ENCODE data around the gene TMEM147.
A peak's percentile ranks its signal among the peaks of the same experiment; 100 is the strongest.

Gene TMEM147

GRCh38 chr19:35521124-35521743, 24.2 kb upstream of the TMEM147 start:
- DNase-seq = no peak

- DNase-seq = no peak
These were observed 22.6 kb upstream of the TMEM147 start for GRCh38 chr19:35522745-35523327.

GRCh38 chr19:35524181-35524837, 21.1 kb upstream of the TMEM147 start:
- no peak for DNase-seq

- no peak for DNase-seq
These were observed 19.6 kb upstream of the TMEM147 start for GRCh38 chr19:35525873-35526272.

GRCh38 chr19:35528218-35529038, 17.0 kb upstream of the TMEM147 start, which contains the start of gene SBSN:
TSS of gene SBSN (minus strand) at chr19:35528311. CDS start at chr19:35528281, 30 bp downstream.
- no peak for DNase-seq

- DNase-seq = no peak
These were observed 15.9 kb upstream of the TMEM147 start for GRCh38 chr19:35529241-35530218.

- no peak for DNase-seq
These were observed 14.1 kb upstream of the TMEM147 start for GRCh38 chr19:35531291-35531690.

GRCh38 chr19:35533201-35533821, 12.1 kb upstream of the TMEM147 start, which contains the start of gene GAPDHS:
TSS of gene GAPDHS (plus strand) at chr19:35533456. CDS start at chr19:35533528, 72 bp downstream.
- no peak for DNase-seq

- peak; percentile 9 for DNase-seq
These were observed 11.5 kb upstream of the TMEM147 start for GRCh38 chr19:35533822-35534392.

GRCh38 chr19:35534803-35535480, 10.5 kb upstream of the TMEM147 start:
- DNase-seq = no peak

GRCh38 chr19:35539314-35539713, 6.1 kb upstream of the TMEM147 start:
- DNase-seq = no peak

- DNase-seq = no peak
These were observed 5.6 kb upstream of the TMEM147 start for GRCh38 chr19:35539850-35540249.

GRCh38 chr19:35540356-35540927, 5.0 kb upstream of the TMEM147 start:
- DNase-seq = no peak

GRCh38 chr19:35542209-35542608, 3.2 kb upstream of the TMEM147 start:
- no peak for DNase-seq

GRCh38 chr19:35543280-35544109, 1.9 kb upstream of the TMEM147 start:
- DNase-seq = no peak

GRCh38 chr19:35544110-35544802, 1.2 kb upstream of the TMEM147 start:
- DNase-seq = no peak

- peak; percentile 84 for DNase-seq
These were observed 492 bp downstream of the TMEM147 start for GRCh38 chr19:35545855-35546381.

- no peak for DNase-seq
These were observed 1.1 kb downstream of the TMEM147 start for GRCh38 chr19:35546532-35546931.
